Upper lobe of right lung (tissue), 1 donor: ENCODE results near the gene FABP1. TPM values are rescaled to one million over a fixed set of nuclear protein-coding genes. Genes with fewer than 3 reads are reported as not detected.

Source experiments
- ATAC-seq: fragments of 200-7000 bp; cut with Tn5 transposase; one replicate; pipeline ENCODE4 v1.9.1; 2020; ENCODE audit warnings: mild to moderate bottlenecking, moderate library complexity
- DNase-seq: peaks from one replicate; pipeline ENCODE4 v3.0.0-alpha.2; 2020
- H3K27ac ChIP-seq: fragments of 200-600 bp; one replicate; pipeline ENCODE4 v1.8.0; 2022
- H3K27me3 ChIP-seq: fragments of 200-600 bp; one replicate; pipeline ENCODE4 v1.8.0; 2022; ENCODE audit warnings: mild to moderate bottlenecking
- H3K36me3 ChIP-seq: fragments of 200-600 bp; one replicate; pipeline ENCODE4 v1.8.0; 2022
- H3K4me1 ChIP-seq: fragments of 200-600 bp; one replicate; pipeline ENCODE4 v1.8.0; 2022
- H3K4me3 ChIP-seq: fragments of 200-600 bp; one replicate; pipeline ENCODE4 v1.8.0; 2022; ENCODE audit warnings: mild to moderate bottlenecking
- H3K9me3 ChIP-seq: fragments of 200-600 bp; one replicate; pipeline ENCODE4 v1.8.0; 2022
- intact Hi-C: fragments of 100-400 bp; cut with DNase I; formaldehyde crosslinking; loops from one replicate; pipeline ENCODE4 v1.11.0; 2022
- total RNA-seq: library from RNA; stranded (reverse); fragmentation: NEBNext Ultra II Directional; extraction: Animal tissue kit (Norgen Biotek cat#: 25700); gene quantifications from one replicate; pipeline ENCODE4 v1.2.1, GENCODE V29; 2021
- TF ChIP-seq, protein P1 (sequence below): fragments of 200-600 bp; IDR thresholded peaks from one replicate; pipeline ENCODE4 v1.8.0; 2022; ENCODE audit warnings: antibody characterized with exemption
- donor health status: DM: no; HTN: yes; CAD: no; lungs with severe emphysema.

FABP1 gene
- total RNA-seq, 1 donor from 2014 or later: not detected

DNA sequence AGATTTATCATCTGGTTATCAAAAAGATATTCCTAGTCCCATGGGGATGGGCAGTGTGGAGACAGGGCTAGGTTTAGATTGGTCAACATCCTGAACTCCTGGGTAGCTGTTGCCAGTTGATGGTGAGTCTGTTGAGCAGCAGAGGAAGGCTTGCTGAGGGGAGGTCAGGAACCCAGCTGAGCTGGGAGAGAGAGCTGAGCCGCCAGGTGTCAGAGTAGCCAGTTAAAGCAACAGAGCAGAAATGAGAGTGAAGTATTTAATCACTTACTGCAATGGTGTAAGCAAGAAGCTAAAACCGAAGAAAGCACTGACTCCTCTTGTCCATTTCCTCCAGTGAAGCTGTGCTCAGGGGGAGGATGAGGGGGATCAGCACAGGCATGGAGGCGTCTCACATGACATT is 30.7 kb downstream of the FABP1 start:
- H3K4me3 ChIP-seq: no peak overlapping the region
- no peak for DNase-seq
- no peaks in the 10 kb centered on the region for H3K36me3 ChIP-seq
- ATAC-seq: no peak
- no peaks in the 10 kb centered on the region for H3K9me3 ChIP-seq
- no peaks in the 10 kb centered on the region for H3K4me1 ChIP-seq
- intact Hi-C loops: no loop called here
- H3K27me3 ChIP-seq: no peaks in the 10 kb centered on the region
- TF ChIP-seq, protein P1, sequence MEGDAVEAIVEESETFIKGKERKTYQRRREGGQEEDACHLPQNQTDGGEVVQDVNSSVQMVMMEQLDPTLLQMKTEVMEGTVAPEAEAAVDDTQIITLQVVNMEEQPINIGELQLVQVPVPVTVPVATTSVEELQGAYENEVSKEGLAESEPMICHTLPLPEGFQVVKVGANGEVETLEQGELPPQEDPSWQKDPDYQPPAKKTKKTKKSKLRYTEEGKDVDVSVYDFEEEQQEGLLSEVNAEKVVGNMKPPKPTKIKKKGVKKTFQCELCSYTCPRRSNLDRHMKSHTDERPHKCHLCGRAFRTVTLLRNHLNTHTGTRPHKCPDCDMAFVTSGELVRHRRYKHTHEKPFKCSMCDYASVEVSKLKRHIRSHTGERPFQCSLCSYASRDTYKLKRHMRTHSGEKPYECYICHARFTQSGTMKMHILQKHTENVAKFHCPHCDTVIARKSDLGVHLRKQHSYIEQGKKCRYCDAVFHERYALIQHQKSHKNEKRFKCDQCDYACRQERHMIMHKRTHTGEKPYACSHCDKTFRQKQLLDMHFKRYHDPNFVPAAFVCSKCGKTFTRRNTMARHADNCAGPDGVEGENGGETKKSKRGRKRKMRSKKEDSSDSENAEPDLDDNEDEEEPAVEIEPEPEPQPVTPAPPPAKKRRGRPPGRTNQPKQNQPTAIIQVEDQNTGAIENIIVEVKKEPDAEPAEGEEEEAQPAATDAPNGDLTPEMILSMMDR: no peak
- H3K27ac ChIP-seq: no peak overlapping the region

DNA sequence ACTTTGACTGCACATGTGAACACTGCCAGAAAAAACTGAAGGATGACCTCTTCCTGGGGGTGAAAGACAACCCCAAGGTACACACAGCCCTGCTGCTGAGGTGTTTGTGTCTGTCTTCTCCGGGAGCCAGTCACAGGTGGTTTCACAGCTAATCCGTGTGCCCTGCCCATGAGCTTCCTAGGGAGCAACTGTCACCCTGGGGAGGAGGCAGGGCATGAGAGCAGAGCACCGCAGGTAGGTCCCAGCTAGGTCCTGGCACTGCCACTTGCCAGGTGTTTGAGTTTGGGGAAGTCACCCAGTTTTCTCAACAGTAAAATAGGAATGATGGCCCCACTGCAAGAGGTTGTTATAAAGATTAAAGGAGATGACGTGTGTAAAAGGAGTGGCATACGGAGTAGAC is 31.2 kb downstream of the FABP1 start:
- H3K27ac ChIP-seq: no peak overlapping the region

DNA sequence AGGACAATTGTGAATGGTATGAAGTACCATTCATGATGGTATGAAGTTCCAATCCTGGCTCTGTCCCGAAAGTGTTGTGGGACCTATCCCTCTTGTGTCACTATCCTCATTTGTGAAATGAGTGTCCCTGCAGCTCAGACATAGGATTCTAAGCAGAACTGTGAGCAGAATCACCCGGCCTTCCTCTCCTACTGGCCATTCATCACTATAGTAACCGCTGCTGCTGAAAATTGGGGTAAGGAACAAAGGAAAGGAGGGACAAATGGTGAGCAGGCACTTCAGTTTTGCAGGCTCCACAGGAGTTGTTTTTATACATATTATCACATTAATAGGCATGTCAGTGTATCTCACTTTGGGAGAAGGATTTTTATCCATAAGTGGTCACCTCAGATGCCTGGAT is 32.8 kb downstream of the FABP1 start:
- TF ChIP-seq, protein P1: no peak
- no peaks in the 10 kb centered on the region for H3K4me1 ChIP-seq
- no peak overlapping the region for H3K4me3 ChIP-seq
- intact Hi-C loops: no loop called here
- DNase-seq: no peak
- no peak overlapping the region for H3K27ac ChIP-seq
- no peak for ATAC-seq
- no peaks in the 10 kb centered on the region for H3K9me3 ChIP-seq
- no peaks in the 10 kb centered on the region for H3K36me3 ChIP-seq
- no peaks in the 10 kb centered on the region for H3K27me3 ChIP-seq

More for the DNA sequence above, 31.2 kb downstream of the FABP1 start:
- Histone ChIP-seq H3K4me1 (no peaks in the 10 kb centered on the region), H3K9me3 (no peaks in the 10 kb centered on the region), H3K4me3 (no peak overlapping the region), H3K27me3 (no peaks in the 10 kb centered on the region), H3K36me3 (no peaks in the 10 kb centered on the region)
- TF ChIP-seq, protein P1: no peak
- intact Hi-C loops: no loop called here
- ATAC-seq (no peak), DNase-seq (no peak)

DNA sequence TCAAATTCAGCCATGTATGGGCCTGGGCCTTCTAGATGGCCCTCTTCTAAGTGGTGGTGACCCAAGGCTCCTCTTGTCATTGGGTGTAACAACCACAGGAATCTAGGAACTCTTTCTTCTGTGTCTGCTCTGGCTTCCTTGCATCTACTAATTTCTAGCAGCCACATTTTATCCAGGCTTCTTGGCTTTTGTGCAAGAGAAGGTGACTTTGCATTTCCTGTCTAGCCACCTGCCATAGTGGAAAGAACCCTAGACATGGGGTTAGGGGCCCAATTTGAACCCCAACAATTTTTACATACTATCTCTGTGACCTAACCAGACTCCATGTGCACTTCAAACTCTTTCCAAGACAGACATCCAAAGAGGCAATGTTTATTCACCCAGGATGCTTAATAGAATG is 35.1 kb downstream of the FABP1 start:
- DNase-seq (no peak), ATAC-seq (no peak)
- Histone ChIP-seq H3K4me3 (no peak overlapping the region), H3K27ac (no peak overlapping the region), H3K36me3 (no peaks in the 10 kb centered on the region), H3K9me3 (no peaks in the 10 kb centered on the region), H3K4me1 (no peaks in the 10 kb centered on the region), H3K27me3 (no peaks in the 10 kb centered on the region)
- TF ChIP-seq, protein P1: no peak
- intact Hi-C loops: no loop called here

DNA sequence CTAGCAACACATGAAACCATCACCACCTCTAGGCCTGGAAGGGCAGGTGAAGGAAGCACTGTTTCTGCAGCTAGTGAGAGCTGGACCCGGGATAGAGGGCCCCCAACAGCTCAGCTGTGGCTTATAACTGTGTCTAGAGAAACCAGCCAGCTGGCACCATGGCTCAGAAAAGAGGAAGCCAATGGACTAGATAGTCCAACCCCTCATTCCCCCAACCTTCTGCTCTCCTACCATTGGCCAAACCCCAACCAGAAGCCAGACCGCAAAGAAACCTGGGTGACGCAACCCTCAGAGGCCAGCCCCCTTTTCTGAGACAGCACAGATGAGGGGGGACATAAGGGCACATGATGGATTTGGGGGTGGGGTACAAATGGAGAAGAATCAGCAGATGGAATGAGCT is 35.9 kb downstream of the FABP1 start:
- ATAC-seq (no peak), DNase-seq (no peak)
- H3K36me3 ChIP-seq: no peaks in the 10 kb centered on the region
- no peak overlapping the region for H3K27ac ChIP-seq
- TF ChIP-seq, protein P1: no peak
- no peak overlapping the region for H3K4me3 ChIP-seq
- no peaks in the 10 kb centered on the region for H3K9me3 ChIP-seq
- intact Hi-C loops: no loop called here
- no peaks in the 10 kb centered on the region for H3K27me3 ChIP-seq
- no peaks in the 10 kb centered on the region for H3K4me1 ChIP-seq
